Renal cortex interstitium (tissue), 11 donors: ENCODE data around the gene FUT1. TPM values are rescaled to one million over a fixed set of nuclear protein-coding genes. Genes with fewer than 3 reads are reported as not detected.
A peak's percentile ranks its signal among the peaks of the same experiment; 100 is the strongest.

Experiments used
- DNase-seq, 11 donors: peaks; one replicate each; pipeline ENCODE4 v3.0.0-alpha.2; 2013; ENCODE audit warnings: low read depth in 9 of 11, low spot score in 4 of 11; ENCODE audit errors: extremely low read depth in 1 of 11
- polyA plus RNA-seq, 3 donors: library from polyadenylated mRNA; unstranded; fragments of 120-200 nt; gene quantifications; one replicate each; pipeline ENCODE4 v1.2.1, GENCODE V29; 2013; ENCODE audit not compliant: insufficient read length in 3 of 3

Gene FUT1
- polyA plus RNA-seq, 3 donors = 3.2 to 4.0 (median 3.3) TPM

DNA sequence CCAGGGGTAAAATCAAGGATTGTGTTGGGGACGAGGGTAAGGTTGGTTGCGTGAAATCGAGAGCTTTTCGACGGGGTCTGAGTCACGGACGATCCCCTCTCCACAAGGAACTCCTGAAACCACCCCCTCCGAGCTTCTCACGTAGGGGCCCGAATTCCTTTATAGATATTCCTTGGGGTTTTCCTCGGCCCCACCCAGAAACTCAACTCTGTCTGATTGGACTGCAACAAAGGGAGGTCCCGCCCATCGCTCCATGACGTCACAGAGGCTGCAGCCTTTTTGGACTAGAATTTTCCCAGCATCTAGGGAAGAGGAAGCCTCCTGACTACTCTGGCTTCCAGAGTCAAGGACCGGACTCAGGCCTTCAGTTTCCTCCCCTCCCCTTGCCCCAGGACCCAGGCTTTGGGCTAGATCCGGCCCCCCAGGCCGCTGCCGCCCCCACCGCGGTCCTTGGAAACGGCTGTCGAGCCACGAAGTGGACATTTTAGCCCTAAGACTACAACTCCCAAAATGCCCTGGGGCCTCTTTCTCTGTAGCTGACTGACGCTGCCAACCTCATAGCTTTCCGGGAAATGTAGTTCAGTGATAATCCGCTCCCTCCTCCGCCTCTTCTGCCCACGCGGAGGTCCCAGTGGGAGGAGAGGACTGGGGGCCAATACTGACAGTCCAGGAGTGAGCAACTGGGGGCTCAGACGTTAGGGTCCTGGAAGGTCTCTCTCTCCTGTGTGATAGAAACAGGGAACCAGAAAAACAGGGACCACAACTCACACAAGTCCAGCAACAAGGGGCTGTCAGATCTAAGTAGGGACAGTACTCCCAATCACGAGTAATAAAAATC is 5.5 kb downstream of the FUT1 start, which contains the start of gene IZUMO1:
Gene IZUMO1, minus strand, starts transcription at position 172 of the 838 bp plus-strand sequence. CDS start 1,050 bp downstream, outside the sequence.
- DNase-seq = peak in 8 of 11 donors; percentile 69 to 87 (median 82)

DNA sequence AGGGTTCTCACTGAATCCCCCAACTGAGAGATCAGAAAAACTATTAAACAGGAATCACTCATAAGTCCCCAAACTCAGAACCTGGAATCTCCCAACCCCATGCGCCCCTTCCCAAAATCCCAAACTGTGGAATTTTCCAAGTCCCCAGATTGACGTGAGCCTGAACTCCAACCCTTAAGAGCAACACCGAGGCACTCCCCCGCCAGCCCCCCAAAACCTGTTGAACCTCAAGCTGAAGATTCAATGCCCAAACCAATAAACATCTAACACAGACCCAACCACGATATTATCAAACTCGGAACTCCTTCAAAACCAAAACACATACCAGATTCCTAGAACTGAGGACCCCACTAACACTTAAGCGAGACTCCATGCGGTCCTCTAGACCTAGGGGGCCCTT is 6.3 kb downstream of the FUT1 start:
- no peak for DNase-seq

DNA sequence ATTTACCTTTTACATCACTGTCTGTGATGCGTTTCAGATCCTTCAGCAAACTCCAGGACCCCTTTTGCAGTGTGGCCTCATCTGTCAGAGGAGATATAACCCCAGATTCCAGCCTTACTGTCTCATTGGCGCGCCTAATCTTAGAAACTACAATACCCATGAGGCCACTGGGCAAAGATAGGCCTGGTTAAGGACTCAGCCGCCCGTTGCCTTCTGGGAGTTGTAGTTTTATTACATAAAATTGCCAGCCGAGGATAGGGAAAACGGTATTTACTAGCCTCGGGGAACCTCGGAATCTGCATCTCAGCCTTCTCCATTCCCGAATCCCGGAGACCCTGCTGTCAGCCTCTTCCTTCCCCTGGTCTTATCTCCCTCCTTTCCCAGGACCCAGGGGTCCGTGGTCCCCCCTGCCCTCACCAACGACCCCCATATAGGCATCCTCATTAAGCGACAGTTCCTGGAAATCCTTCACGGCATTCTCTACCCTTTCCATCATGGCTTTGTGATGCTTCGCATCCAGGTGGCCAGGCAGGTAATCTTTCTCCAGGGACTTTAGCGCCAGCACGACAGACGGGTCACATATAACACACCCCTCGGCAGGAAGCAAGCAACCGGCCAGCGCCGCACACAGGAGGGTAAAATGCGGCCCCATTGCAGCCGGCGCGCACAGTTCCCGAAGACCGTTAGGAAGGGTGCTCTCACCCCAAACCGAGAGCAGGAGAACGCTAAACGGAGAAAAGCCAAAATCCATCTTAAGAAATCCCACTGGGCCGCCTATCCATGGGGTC is 7.0 kb downstream of the FUT1 start:
- no peak for DNase-seq

- DNase-seq = no peak
Measured at GRCh38 chr19:48742096-48742495, 10.3 kb downstream of the FUT1 start.

GRCh38 chr19:48741129-48741999 is 11.1 kb downstream of the FUT1 start:
- DNase-seq = no peak

- no peak for DNase-seq
Measured at GRCh38 chr19:48740164-48740972, 12.1 kb downstream of the FUT1 start, which contains the start of gene RASIP1. RASIP1 (minus strand) TSS chr19:48740610; CDS start chr19:48740282, 328 bp downstream.

GRCh38 chr19:48739404-48740163 is 12.9 kb downstream of the FUT1 start:
- DNase-seq = no peak

GRCh38 chr19:48738557-48739403 is 13.7 kb downstream of the FUT1 start:
- peak in 9 of 11 donors; percentile 72 to 90 (median 86) for DNase-seq

DNA sequence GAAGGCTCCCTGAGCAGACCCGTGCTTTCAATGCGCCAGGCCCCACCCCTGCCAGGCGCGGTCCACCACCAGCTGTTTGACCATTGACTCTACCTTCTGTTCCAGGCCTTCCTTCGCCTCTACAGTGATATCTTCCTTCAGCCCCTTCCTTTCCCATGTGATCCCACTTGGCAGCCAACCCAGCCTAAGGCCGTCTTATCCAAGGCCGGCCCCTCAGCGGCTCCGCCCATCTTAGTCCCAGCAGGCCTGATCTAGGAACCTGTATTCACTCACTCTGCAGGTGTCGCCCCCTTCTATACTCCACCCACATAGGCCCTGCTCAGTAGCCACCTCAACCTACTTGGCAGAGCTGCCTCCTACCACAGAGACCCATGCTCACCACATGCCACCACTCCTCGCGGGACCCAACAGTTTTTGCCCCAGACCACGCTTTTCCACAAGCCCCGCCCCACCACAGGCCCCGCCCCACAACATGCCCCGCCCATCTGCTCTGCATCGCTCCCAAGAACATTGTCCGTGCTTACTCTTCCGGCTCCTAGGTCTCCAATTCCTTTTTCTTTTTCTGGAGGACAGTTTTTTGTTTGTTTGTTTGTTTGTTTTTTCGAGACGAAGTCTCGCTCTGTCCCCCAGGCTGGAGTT is 15.0 kb downstream of the FUT1 start:
- DNase-seq = no peak

GRCh38 chr19:48735031-48735615 is 17.3 kb downstream of the FUT1 start:
- DNase-seq = no peak

DNA sequence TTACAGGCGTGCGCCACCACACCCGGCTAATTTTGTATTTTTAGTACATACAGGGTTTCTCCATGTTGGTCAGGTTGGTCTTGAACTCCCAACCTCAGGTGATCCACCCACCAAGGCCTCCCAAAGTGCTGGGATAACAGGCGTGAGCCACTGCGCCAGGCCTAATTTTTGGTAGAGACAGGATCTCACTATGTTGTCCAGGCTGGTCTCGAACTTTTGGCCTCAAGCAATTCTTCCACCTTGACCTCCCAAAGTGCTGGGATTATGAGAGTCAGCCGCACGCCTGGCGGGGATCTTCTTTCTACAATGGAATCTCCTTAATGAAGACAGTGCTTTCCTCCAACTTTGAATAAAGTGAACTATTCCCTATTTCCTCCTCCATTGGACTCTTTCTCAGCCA is 17.8 kb downstream of the FUT1 start:
- no peak for DNase-seq

DNA sequence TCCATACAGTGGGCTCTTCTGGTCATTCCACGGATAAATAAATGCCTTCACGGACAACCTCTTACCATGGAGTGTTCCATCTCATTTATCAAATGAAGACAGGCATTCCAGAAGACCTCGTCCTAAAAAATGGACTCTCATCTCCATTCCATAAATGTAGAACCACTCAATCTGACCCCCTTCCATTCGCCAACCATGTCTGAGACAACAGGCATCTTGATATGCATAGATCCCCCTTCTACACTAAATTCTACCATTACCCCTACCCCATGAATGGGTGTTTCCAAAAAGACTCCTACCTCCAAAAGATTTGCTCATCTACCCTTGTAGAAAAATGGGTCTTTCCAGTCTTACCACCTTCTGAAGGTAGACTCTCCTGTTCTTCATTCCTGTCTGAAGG is 21.0 kb downstream of the FUT1 start:
- DNase-seq = no peak

GRCh38 chr19:48728911-48729664 is 23.4 kb downstream of the FUT1 start:
- no peak for DNase-seq

- no peak for DNase-seq
Measured at GRCh38 chr19:48726556-48726955, 25.9 kb downstream of the FUT1 start.
